ENCODE measurements around the gene SHROOM1.

SHROOM1 gene

DNA sequence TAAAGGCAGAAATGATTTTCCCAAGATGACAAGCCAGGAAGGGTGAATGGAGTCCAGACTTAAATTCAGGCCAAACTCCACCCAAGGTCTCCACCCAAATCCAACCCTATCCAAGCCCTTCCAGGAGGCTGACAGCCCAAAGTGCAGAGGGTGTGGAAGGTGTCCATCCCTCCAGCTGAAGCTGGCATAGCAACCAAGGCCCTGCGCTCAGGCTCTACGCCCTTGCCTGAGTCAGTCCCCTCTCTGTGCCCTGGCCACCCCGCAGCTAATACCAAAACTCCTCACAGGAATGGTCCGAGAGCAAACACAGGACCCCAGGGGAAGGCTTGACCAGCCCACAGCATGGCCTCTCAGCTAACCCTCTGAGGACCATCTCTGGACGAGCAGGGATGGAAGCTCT lies 55.6 kb downstream of the SHROOM1 start:
- H3K4me1 Mint-ChIP-seq = peaks cover 45% of the 10 kb centered on the region
- H3K36me3 Mint-ChIP-seq = no peaks in the 10 kb centered on the region
- DNase-seq (ENCODE audit: low spot score in 2 of 2) = peak in 1 of 2 donors; percentile 47
- H3K4me3 Mint-ChIP-seq = peak overlapping the region; percentile 62
- H3K9me3 Mint-ChIP-seq = no peaks in the 10 kb centered on the region
- peak overlapping the region; percentile 34 for H3K27ac Mint-ChIP-seq
- ATAC-seq = no peak

DNA sequence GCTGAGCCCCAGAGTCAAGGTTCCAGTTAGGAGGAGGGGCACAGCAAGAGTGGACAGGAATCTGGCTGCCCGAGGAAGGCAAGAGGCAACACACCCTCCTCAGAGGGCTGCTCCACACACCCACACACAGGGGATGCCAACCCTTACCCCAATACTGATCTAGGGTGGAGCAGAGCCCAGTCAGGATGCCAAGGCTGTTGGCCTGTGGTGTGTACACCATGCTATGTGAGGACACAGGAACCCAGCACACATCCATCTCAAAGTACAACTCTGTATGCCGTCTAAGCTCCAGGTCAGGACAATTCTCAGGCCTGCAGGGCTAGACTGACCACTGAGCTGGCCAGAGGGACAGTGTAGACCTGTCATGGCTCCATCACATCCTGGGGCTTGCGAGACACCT lies 56.0 kb downstream of the SHROOM1 start:
- Mint-ChIP-seq H3K4me3 (no peak overlapping the region), H3K4me1 (peaks cover 45% of the 10 kb centered on the region), H3K9me3 (no peaks in the 10 kb centered on the region), H3K27ac (no peak overlapping the region), H3K36me3 (no peaks in the 10 kb centered on the region)
- ATAC-seq (no peak), DNase-seq (ENCODE audit: low spot score in 2 of 2) (no peak)

- Mint-ChIP-seq H3K9me3 (no peaks in the 10 kb centered on the region), H3K36me3 (no peaks in the 10 kb centered on the region), H3K27ac (no peak overlapping the region), H3K4me3 (no peak overlapping the region), H3K4me1 (peaks cover 45% of the 10 kb centered on the region)
- ATAC-seq (no peak), DNase-seq (ENCODE audit: low spot score in 2 of 2) (peak in 1 of 2 donors; percentile 48)
These were observed 56.7 kb downstream of the SHROOM1 start for GRCh38 chr5:132773601-132774355.

- peak overlapping the region; percentile 51 for H3K27ac Mint-ChIP-seq
- H3K4me3 Mint-ChIP-seq = no peak overlapping the region
- DNase-seq (ENCODE audit: low spot score in 2 of 2) (no peak), ATAC-seq (no peak)
- H3K36me3 Mint-ChIP-seq = no peaks in the 10 kb centered on the region
- H3K4me1 Mint-ChIP-seq = peaks cover 41% of the 10 kb centered on the region
- H3K9me3 Mint-ChIP-seq = no peaks in the 10 kb centered on the region
These were observed 57.3 kb downstream of the SHROOM1 start for GRCh38 chr5:132773114-132773513.

DNA sequence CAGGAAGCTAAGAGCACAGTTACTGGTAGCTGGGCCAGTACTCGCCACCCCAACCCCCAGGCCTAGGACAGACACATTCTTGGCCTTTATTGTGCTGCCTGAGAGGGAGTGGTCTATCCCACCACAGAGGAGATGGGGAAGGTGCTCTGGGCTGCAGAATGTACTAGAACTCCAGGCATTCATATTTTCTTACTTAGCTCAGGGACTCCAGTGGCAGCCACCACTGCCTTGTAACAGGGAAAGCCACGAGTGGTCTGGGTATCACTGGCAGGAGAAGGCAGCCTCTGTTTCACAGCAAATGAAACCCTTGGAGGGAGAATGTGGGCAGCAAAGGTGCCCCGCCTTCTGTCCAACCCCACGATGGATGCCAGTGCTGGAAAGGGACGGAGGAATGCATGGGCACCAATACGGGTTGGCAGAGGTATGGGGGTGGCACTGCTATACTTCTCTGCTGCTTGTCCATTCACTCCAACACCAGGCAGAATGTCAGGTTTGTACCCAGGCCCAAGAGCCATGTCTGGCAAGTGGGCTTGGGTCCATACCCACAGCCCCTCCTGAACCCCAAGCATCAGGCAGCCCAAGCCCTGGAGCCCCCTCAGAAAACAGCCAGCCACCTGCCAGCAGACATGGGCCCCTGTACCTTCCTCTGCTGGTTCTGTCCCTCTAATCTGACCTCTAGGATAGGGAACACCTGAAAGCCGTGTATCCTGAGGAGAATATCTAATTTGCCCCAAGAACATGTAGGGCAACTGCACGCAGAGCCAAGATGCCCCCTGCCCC lies 58.0 kb downstream of the SHROOM1 start:
- Mint-ChIP-seq H3K27ac (peak overlapping the region; percentile 76), H3K4me1 (peaks cover 37% of the 10 kb centered on the region), H3K4me3 (no peak overlapping the region), H3K9me3 (no peaks in the 10 kb centered on the region), H3K36me3 (no peaks in the 10 kb centered on the region)
- ATAC-seq (no peak), DNase-seq (ENCODE audit: low spot score in 2 of 2) (no peak)
